CD4-positive, alpha-beta T cell treated with Interleukin-6 at 100 ng/mL for 8 hours (primary cell): Measurements from ENCODE around the gene COX19.
"Not testable (repeated sequence)": the region's sequence is repeated elsewhere in the genome, so short reads cannot be mapped to it uniquely, and the experiment has no call there.

ENCODE experiments used
- DNase-seq: peaks from one replicate; pipeline ENCODE4 v3.0.0-alpha.2; 2020; ENCODE audit warnings: mixed read lengths, low spot score

The COX19 gene

DNA sequence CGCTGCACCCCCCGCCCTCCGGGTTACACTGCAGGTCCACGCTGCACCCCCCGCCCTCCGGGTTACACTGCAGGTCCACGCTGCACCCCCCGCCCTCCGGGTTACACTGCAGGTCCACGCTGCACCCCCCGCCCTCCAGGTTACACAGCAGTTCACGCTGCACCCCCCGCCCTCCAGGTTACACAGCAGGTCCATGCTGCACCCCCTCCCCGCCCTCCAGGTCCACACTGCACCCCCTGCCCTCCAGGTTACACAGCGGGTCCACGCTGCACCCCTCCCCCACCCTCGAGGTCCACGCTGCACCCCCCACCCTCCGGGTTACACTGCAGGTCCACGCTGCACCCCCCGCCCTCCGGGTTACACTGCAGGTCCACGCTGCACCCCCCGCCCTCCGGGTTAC lies 51.3 kb downstream of the COX19 start:
- DNase-seq: not testable (repeated sequence)

DNA sequence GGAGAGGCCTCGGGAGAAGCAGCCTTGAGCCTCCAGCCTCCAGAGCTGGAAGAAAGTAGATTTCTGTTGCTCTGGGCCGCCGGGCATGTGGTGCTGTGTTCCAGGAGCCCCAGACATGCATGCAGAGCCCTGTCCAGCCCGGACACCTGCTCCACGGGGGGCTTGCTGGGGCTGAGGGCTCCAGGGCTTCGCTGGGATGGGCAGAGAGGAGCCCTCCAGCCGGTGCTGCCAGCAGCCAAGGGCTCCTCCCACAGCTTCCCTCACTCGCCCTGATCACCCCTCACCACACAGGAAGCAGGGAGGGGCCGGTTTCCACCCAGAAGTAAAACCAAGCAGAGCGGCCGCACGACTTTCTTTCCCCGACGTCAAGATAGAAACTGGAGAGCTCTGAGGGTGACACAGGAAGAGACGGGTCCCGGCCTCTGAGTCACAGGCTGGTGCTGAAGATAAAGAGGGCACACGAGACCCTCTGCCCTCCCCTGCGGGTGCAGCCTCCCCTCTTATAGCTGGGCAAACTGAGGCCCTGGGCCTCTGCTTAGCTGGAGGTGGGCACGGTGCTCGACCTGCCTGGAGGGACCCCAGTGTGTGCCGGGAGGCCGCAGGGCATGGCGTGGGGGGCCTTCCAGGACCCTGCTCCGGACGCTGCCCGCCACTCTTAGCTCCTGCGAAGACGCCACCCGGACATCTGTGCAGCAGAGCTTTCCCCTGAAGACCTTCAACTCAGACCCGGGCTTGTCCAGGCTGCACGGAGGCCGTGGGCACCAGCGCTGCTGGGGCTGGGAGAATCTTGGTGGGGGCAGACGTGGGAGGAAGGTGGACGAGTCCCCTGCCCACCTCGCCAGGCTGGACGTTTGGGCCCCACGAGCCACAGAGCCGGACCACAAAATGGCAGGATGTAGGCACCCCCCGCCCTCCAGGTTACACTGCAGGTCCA lies 52.0 kb downstream of the COX19 start:
- peak; percentile 94 for DNase-seq

DNA sequence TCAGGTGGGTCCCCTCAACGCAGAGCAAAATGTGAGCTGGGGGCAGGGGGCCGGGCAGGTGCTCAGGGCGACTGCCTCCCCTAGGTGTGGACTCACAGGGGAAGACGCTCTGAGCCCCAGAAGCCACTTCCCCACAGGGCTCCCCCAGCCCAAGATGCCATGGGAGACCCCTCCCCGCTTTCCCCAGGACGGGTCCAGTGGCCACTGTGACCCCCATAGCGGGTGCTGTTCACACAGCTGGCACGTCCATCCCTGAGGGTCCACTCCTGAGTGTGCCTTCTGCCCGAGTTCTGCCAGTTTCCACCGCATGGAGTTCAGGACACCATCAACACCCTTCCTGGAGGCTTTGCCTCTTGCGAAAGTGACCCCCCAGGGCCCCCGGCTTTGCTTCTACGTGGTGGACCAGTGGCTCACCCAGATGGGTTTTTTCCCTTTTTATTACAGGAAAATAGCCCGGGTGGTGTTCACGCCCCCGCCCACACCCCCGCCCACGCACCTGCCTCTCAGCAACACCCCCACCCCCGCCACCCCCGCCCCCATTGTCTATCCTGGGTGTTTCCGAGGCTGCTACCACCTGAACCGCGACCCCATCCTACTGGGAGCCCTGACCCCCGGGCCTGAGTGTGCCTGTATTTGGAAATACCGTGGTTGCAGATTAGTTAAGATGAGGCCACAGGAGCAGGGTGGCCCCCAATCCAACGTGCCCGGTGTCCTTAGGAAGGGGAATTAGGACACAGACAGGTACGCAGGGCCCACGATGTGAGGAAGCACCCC lies 52.8 kb downstream of the COX19 start:
- no peak for DNase-seq

DNA sequence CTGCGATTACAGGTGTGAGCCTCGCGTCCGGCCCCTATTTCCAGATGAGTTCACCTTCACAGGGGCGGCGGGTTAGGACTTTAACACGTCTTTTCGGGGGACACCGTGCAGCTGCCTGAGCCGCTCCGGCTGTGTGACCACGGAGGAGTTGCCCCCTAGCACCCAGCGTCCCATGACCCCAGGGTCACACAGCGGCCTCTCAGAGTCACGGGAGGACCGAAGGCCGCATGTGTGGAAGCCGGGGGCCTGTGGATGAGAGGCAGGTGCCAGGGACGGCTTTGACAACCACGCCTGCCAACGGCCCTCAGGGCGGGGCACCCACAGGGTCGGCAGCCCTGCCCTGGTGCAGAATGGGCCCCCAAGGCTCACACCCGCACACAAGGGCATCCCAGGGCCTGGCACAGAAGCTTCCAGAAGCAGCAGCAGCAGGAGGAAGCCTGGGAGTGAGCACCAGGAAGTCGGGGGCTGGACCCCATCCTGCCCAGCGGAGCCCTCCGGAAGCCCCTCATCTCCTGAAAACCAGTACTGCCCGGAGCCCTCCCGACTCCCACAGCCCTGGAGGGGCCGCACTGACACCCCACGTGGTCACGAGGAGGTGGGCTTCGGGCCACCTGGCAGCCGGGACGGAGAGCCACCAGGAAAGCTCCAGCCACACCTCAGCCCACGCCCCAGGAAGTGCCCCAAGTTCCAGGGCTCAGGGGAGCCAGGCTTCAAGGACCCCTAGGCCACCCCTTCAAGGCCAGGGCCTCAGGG lies 53.6 kb downstream of the COX19 start:
- no peak for DNase-seq

DNA sequence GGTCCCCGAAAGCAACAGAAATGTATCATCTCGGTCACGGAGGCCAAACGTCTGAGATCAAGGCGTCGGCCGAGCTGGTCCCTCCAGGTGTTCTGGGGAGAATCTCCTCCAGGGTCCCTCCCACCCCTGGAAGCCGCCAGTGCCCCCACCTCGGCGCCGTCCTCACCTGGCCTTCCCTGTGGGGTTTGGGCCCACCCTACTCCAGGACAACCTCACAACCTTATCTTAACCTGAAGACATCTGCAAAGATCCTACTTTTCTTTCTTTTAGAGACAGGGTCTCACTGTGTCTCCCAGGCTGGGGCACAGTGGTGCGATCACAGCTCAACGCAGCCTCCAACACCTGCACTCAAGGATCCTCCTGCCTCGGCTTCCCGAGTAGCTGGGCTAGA lies 54.3 kb downstream of the COX19 start:
- DNase-seq: no peak

DNA sequence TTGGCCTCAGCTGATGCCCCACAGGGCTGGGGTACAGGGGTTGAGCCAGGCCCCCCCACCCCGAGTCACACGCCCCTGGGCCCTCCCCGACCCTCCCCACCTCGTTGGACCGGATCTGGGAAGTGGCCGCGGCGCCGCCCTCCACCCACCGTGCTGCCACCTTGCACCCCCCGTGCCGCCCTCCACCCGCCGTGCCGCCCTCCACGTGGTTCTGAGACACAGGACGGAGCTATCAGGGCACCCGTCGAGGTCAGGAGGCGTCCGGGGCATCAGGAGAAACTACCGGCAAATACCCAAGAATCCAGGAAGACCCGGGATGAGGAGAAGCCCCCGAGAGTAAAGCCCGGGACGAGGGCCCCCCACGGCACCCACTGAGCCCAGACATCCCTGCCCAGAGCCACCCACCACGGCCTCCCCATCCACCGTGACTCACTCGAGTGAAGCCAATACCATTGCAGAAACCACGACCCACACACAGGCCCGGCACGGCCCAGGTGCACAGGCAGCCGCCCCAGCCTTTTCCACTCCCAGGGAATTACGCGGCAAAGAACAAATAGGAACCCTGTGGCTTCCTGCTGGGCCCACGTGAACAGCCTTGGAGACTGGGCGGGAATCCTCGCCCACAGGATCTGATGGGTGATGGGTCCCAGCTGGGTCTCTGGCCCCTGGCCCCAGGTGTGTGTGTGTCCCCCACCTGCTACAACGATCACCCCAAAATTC lies 54.8 kb downstream of the COX19 start:
- DNase-seq: no peak

DNA sequence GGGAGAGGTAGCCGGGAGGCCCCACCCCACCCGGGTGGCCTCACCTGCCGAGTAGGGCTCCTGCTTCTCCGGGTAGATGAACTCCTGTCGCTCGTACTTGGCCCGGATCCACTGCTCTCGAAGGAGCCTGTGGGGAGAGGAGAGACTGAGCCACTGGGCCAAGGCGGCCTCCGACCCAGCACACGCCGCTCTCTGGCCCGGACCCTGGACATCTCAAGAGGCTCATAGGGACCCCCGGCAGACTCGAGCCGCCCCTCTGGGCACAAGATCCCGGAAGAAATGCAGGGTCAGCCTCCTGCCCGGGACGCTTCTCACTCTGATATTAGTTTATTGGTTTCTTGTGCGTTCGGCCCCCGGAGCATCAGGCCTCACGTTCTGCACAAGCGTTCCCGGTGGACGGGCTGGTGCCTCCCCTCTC lies 55.4 kb downstream of the COX19 start:
- no peak for DNase-seq

DNA sequence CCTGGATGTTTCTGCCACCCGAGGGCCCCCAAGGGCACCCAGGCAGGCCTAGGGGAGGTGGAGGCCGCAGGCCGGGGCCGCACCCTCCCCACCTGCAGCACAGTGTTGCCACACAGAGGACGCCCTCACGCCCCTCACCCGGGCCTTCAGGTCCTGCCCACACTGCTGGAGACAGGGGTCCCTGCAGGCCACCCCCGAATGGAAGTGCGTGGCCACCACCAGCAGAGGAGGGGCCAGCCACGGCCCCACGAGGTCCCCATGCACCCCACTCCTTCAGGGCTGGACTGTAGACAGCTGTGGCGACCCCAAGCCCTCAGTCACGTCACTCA lies 56.3 kb downstream of the COX19 start:
- DNase-seq: no peak

DNA sequence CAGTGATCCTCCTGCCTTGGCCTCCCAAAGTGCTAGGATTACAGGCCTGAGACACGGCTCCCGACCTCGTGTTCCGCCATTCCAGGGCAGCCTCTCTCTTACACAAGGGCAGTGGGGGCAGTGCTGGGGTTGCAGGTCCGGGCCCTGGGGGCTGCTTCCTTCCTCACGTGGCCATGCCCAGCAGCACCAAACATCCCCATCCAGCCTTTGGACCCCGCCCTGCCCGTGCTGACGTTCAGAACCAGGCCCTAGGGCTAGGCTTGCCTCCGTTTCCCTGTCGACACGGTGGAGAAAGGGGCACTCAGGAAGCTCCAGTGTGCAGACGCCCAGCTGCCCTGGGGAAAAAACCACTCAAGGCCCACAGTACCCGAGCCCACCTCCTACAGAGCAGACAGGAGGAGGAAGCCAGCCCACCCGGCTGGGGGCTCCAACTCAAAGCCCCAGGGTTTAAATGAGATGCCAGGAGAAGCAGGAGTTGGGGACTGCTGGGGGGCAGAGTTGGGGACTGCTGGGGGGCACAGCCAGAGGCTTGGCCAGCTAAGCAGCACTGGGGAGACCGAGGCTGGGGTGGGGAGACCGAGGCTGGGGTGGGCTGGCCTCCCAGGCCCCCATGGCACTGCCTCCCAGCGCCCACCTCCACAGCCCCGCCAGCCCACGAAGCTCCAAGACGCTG lies 56.8 kb downstream of the COX19 start:
- DNase-seq: no peak

DNA sequence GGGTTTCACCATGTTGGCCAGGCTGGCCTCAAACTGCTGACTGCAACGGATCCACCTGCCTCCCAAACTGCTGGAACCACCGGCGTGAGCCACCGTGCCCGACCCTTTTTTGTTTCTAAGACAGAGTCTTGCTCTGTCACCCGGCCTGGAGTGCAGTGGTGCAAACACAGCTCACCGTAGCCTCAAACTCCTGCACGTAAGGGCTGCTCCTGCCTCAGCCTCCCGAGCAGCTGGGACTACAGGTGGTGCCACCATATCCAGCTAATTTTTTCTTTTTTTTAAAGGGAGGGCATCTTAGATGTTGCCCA lies 57.3 kb downstream of the COX19 start:
- no peak for DNase-seq

DNA sequence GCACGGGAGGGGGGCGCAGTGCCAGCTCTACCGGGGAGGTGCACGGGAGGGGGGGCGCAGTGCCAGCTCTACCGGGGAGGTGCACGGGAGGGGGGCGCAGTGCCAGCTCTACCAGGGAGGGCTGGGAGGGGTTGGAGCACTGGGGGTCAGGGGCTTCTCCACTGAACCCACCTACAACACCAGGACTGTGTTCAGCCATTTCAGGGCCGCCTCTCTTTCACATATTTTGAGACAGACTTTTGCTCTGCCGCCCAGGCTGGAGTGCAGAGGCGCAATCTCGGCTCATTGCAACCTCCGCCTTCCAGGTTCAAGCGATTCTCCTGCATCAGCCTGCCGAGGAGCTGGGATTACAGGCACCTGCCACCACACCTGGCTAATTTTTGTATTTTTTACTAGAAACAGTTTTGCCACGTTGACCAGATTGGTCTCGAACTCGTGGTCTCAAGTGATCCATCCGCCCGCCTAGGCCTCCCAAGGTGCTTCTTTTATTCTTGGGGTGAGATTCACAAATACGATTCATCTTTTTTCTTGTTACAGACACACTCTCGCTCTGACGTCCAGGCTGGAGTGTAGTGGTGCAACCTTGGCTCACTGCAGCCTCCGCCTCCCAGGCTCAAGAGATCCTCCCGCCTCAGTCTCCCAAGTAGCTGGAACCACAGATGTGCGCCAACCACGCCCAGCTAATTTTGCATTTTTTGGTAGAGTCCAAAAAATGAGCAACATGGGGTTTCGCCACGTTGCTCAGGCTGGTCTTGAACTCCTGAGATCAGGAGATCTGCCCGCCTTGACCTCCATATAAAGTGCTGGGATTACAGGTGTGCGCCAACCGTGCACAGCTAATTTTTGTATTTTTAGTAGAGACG lies 57.9 kb downstream of the COX19 start:
- DNase-seq: no peak

DNA sequence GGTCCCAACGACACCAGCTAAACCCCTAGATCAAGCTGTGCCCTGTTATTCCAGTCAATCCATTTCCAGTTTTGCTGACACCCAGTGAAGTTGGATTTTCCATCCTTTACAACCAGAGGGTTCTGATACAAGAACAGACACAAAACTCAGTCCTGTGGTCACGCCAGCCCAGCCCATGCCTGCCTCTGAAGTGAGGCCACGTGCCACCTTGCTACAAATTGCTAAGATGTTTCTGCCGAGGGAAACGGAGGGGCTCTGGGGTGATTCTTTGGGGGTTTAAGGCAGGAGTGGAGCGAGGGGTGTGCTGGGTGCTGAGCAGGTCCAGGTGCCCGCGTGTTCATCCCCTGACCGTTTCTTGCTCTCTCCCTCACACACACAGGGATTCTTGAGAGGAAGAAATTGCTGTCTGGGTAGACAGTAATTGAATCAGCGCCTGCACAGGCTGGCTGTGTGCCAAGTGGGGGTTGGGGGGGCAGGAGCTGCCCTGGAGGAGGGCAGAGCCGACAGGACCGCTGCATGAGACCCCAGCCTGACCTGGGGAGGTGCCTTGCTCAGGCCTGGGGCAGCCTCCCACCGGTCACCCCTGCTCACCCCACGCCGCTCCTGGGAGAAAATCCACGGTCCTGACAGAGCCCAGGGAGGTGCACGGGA lies 58.9 kb downstream of the COX19 start:
- no peak for DNase-seq
